GM18519 (cell line): ENCODE results near the gene PTTG2.

Experiments used
- ATAC-seq: cut with Tn5 transposase; IDR thresholded peaks from one replicate; pipeline ENCODE4 v1.9.1; 2021; ENCODE audit warnings: mild to moderate bottlenecking, moderate library complexity; ENCODE audit not compliant: unreplicated experiment, low FRiP score

PTTG2 gene

DNA sequence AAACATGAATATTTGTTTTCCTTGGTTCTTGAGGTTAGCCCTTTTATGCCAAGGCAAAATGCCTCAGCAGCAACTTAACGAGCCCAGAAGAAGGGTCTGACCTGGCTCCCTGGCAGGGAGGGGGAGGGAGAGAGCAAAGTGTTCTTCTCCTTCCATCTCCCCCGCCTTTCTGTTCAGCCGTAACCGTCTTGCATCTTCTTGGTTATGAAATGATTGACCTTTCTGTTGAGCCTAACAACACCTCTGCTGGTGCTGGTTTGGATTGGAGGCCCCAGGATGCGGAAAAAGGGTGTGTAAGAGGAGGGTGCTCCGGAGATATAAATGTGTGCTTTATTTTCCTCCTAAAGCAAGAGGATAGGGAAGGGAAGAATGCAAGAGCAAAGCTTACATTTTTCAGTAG lies 44.7 kb downstream of the PTTG2 start:
- no peak for ATAC-seq

DNA sequence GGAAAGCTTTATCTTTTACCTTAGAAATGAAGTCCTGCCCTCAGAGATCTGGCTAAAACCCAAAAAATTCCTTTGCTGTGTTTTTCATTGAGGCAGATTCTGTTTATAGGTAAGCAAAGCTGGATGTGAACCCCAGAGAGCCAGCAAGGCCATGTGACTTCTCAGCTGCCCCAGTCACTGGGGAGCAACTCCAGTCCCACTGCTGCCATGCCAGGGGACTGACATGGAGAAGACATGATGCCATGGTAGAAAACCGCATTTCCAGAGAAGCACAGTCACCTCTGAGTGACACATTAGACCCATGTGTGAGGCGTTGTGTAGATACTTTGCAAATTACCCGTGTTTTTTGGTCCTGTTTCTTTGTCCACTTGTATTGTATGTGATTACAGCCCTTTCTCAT lies 45.4 kb downstream of the PTTG2 start:
- ATAC-seq: no peak

DNA sequence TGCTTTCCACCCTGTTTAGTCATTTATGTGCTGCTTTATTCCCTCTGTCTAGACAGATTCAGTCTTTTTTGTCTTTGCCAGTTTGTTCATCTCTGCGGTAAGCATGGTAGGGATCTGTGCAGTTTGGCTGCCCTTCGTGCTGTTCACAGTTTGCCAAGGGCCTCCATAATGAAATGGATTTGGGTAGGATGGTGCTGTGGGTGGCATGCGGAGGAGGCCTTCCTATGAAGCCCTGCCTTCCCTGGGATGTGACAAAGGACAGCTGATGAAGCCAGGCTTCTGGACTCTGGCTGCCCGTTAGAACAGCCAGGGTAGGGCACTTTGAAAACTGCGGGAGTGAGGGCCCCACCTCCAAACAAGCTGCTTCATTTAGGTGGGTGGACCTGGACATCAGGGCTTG lies 47.4 kb downstream of the PTTG2 start:
- no peak for ATAC-seq

DNA sequence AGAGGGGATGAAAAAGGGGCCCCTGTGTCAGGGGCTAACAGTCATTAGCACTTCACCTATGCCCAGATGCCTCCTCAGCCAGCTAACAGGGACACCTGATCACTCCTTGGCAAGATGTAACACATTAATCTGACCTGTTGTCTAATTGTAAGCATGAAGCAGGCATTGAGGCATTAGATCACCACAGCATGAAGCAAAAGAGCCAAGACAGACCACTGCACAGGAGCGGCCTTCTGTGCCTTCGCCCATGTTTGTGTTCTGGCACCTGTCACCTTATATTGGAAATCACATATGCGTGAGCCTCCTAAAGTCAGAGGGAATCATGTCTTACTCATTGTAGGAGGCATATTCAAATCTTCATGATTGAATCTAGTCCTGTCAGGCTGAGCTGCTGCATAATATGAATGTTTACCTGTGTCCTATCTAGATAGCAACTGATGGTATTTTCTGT lies 48.4 kb downstream of the PTTG2 start:
- no peak for ATAC-seq

DNA sequence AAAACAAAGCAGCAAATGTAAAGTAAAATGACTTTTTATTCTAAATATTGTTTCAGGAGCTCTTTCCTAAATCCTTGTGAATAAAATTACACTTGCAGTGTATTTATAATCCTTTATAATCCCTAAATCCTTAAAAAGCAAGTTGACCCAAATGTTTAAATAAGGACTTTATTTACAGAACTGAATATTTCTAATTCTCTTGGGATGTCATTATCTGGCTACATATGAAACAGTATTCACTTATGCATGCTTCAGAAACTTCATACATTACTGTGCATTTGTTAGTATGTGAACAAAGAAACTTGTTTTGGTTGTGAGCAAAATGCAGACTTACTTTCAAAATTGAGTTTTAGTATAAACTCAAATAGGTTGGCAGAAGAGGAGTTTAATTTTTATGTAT lies 49.2 kb downstream of the PTTG2 start:
- ATAC-seq: no peak

DNA sequence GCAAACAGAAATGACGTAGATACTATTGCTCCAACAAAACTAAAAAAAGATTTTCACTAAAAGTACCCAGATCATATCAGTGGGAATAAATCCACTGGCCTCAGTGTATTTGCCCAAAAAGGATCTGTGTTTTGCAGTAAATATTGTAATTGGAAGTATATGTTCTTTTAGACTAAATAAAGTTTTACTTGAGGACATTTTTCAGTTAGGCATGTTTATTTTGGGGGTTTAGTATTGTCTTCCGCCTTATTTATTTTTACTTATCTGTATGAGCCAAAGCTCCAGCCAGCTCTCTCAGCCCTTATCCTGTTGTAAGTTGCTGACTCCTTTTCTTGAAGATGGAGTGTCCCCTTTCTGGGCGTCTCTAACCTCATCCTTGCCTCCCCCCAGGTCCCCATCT lies 49.8 kb downstream of the PTTG2 start:
- ATAC-seq: no peak
